Hematopoietic multipotent progenitor cell treated with erythropoietin and hydrocortisone succinate and interleukin-3 and kit ligand, for 17 days (in vitro differentiated cells): ENCODE data around the gene MRPL45.

Experiments used
- DNase-seq: peaks from one replicate; pipeline ENCODE4 v3.0.0-alpha.2; 2015; ENCODE audit warnings: low spot score

Gene MRPL45

GRCh38 chr17:38325221-38325851 is 28.4 kb downstream of the MRPL45 start:
- no peak for DNase-seq

GRCh38 chr17:38326996-38327792 is 30.2 kb downstream of the MRPL45 start:
- no peak for DNase-seq

- DNase-seq = no peak
Observed at GRCh38 chr17:38327936-38328335, 31.0 kb downstream of the MRPL45 start.

- no peak for DNase-seq
Observed at GRCh38 chr17:38328620-38329019, 31.7 kb downstream of the MRPL45 start.

- DNase-seq = no peak
Observed at GRCh38 chr17:38329284-38329683, 32.3 kb downstream of the MRPL45 start.

GRCh38 chr17:38329808-38330730 is 33.1 kb downstream of the MRPL45 start:
- no peak for DNase-seq

- no peak for DNase-seq
Observed at GRCh38 chr17:38330941-38331411, 34.0 kb downstream of the MRPL45 start.

- no peak for DNase-seq
Observed at GRCh38 chr17:38332735-38333134, 35.8 kb downstream of the MRPL45 start.

- peak; percentile 42 for DNase-seq
Observed at GRCh38 chr17:38333635-38334295, 36.8 kb downstream of the MRPL45 start.

- no peak for DNase-seq
Observed at GRCh38 chr17:38334480-38335364, 37.8 kb downstream of the MRPL45 start.

- no peak for DNase-seq
Observed at GRCh38 chr17:38336838-38337237, 39.9 kb downstream of the MRPL45 start.

- no peak for DNase-seq
Observed at GRCh38 chr17:38338053-38338452, 41.1 kb downstream of the MRPL45 start.

- DNase-seq = no peak
Observed at GRCh38 chr17:38338535-38338934, 41.6 kb downstream of the MRPL45 start.

- no peak for DNase-seq
Observed at GRCh38 chr17:38339891-38340290, 42.9 kb downstream of the MRPL45 start.

GRCh38 chr17:38341035-38341721 is 44.2 kb downstream of the MRPL45 start:
- DNase-seq = no peak

- DNase-seq = no peak
Observed at GRCh38 chr17:38342886-38343607, 46.1 kb downstream of the MRPL45 start.

GRCh38 chr17:38343608-38344419 is 46.8 kb downstream of the MRPL45 start, which contains the start of gene GPR179:
Gene GPR179, minus strand, starts transcription at chr17:38343956. Its CDS starts 167 bp downstream, at chr17:38343789.
- DNase-seq = no peak

GRCh38 chr17:38344420-38344745 is 47.4 kb downstream of the MRPL45 start:
- no peak for DNase-seq

- no peak for DNase-seq
Observed at GRCh38 chr17:38345743-38346142, 48.8 kb downstream of the MRPL45 start.
